GM12878 (cell line): Measurements from ENCODE around the gene MAN1A1. TPM values are rescaled to one million over a fixed set of nuclear protein-coding genes. Genes with fewer than 3 reads are reported as not detected.
A peak's percentile ranks its signal among the peaks of the same experiment; 100 is the strongest.

Experiments used
- CHD2 ChIP-seq: IDR thresholded peaks from 2 replicates; pipeline ENCODE4 v1.6.1; 2011; ENCODE audit warnings: low read depth, low read length, improper control_type of control experiment, borderline replicate concordance
- CREM ChIP-seq: IDR thresholded peaks from 2 replicates; pipeline ENCODE4 v1.6.1; 2014; ENCODE audit warnings: antibody characterized with exemption, low read depth
- HDAC6 ChIP-seq: fragments of 200-600 bp; sonication (generic); IDR thresholded peaks from one replicate; pipeline ENCODE4 v1.8.0; 2017; ENCODE audit warnings: antibody characterized with exemption; ENCODE audit not compliant: unreplicated experiment
- NR2C2 ChIP-seq: IDR thresholded peaks from 2 replicates; pipeline ENCODE4 v1.6.1; 2011; ENCODE audit warnings: borderline replicate concordance, low read depth; ENCODE audit not compliant: control insufficient read depth, insufficient read length
- SIN3A ChIP-seq: IDR thresholded peaks from 2 replicates; pipeline ENCODE4 v1.6.1; 2012; ENCODE audit warnings: low read depth, low read length, improper control_type of control experiment
- SUPT20H ChIP-seq: IDR thresholded peaks from 2 replicates; pipeline ENCODE4 v1.6.1; 2011; ENCODE audit warnings: low read depth, mild to moderate bottlenecking, low read length, moderate library complexity, borderline replicate concordance; ENCODE audit not compliant: control insufficient read depth
- SUZ12 ChIP-seq: fragments of 200-600 bp; sonication (generic); IDR thresholded peaks from one replicate; pipeline ENCODE4 v1.6.1; 2018; ENCODE audit warnings: antibody characterized with exemption, mild to moderate bottlenecking; ENCODE audit not compliant: unreplicated experiment
- ZBTB11 ChIP-seq: fragments of 450-650 bp; formaldehyde crosslinking; IDR thresholded peaks from 2 replicates; pipeline ENCODE4 v1.5.0; 2022; ENCODE audit warnings: mild to moderate bottlenecking, missing genetic modification characterization
- ZNF24 ChIP-seq: fragments of 450-650 bp; IDR thresholded peaks from 2 replicates; pipeline ENCODE4 v1.6.1; 2017; ENCODE audit warnings: antibody characterized with exemption, mild to moderate bottlenecking
- ZZZ3 ChIP-seq: IDR thresholded peaks from 2 replicates; pipeline ENCODE4 v1.6.1; 2011; ENCODE audit warnings: low read depth; ENCODE audit not compliant: control insufficient read depth, insufficient read length
- polyA plus RNA-seq, 11 experiments: library from polyadenylated mRNA; depleted of rRNA in 4 of 11; unstranded in 6 of 11; stranded (reverse) in 5 of 11; fragments of >200 nt; fragmentation: Nextera tagmentation in 4 of 11; fragmentation: Illumina TruSeq in 1 of 11; extraction: Ambion mirVana in 4 of 11; extraction: Trizol in 1 of 11; gene quantifications; 1 replicate in 1 of 11; 2 replicates in 10 of 11; pipeline versions ENCODE4 v1.2.1 to v1.2.3, GENCODE V29; 2011 to 2016; ENCODE audit warnings: inconsistent platforms in 2 of 11, missing spikeins in 2 of 11, low read depth in 1 of 11
- total RNA-seq, 4 experiments: library from RNA; depleted of rRNA in 3 of 4; stranded (reverse); fragments of >200 nt in 3 of 4; fragmentation: Illumina TruSeq in 1 of 4; extraction: Trizol in 1 of 4; gene quantifications; 2 replicates each; pipeline versions ENCODE4 v1.2.1 to v1.2.3, GENCODE V29; 2013 to 2021
- TF ChIP-seq, protein P1 (sequence below): IDR thresholded peaks from 2 replicates; pipeline ENCODE4 v1.6.1; 2012; ENCODE audit warnings: improper control_type of control experiment, low read depth, low read length; ENCODE audit not compliant: insufficient replicate concordance
- TF ChIP-seq, protein P2 (sequence below): fragments of 450-650 bp; IDR thresholded peaks from 2 replicates; pipeline ENCODE4 v1.6.1; 2016; ENCODE audit warnings: mild to moderate bottlenecking
- TF ChIP-seq, protein P3 (sequence below): fragments of 450-650 bp; IDR thresholded peaks from 2 replicates; pipeline ENCODE4 v1.6.1; 2016; ENCODE audit warnings: mild to moderate bottlenecking, moderate library complexity, borderline replicate concordance

Gene MAN1A1
- total and polyA plus RNA-seq, 10 of the 15 experiments (the other 5 are each of a cell fraction or from before 2014, with no cell fraction given): 5.4 to 28.1 (median 19.5) TPM

- TF ChIP-seq CREM (peak; percentile 81), ZBTB11 (CRISPR knock-in tag) (no peak), CHD2 (no peak), SUPT20H (no peak), NR2C2 (no peak), ZNF24 (no peak), HDAC6 (no peak), ZZZ3 (no peak), SUZ12 (no peak), SIN3A (no peak)
- TF ChIP-seq, protein P1, sequence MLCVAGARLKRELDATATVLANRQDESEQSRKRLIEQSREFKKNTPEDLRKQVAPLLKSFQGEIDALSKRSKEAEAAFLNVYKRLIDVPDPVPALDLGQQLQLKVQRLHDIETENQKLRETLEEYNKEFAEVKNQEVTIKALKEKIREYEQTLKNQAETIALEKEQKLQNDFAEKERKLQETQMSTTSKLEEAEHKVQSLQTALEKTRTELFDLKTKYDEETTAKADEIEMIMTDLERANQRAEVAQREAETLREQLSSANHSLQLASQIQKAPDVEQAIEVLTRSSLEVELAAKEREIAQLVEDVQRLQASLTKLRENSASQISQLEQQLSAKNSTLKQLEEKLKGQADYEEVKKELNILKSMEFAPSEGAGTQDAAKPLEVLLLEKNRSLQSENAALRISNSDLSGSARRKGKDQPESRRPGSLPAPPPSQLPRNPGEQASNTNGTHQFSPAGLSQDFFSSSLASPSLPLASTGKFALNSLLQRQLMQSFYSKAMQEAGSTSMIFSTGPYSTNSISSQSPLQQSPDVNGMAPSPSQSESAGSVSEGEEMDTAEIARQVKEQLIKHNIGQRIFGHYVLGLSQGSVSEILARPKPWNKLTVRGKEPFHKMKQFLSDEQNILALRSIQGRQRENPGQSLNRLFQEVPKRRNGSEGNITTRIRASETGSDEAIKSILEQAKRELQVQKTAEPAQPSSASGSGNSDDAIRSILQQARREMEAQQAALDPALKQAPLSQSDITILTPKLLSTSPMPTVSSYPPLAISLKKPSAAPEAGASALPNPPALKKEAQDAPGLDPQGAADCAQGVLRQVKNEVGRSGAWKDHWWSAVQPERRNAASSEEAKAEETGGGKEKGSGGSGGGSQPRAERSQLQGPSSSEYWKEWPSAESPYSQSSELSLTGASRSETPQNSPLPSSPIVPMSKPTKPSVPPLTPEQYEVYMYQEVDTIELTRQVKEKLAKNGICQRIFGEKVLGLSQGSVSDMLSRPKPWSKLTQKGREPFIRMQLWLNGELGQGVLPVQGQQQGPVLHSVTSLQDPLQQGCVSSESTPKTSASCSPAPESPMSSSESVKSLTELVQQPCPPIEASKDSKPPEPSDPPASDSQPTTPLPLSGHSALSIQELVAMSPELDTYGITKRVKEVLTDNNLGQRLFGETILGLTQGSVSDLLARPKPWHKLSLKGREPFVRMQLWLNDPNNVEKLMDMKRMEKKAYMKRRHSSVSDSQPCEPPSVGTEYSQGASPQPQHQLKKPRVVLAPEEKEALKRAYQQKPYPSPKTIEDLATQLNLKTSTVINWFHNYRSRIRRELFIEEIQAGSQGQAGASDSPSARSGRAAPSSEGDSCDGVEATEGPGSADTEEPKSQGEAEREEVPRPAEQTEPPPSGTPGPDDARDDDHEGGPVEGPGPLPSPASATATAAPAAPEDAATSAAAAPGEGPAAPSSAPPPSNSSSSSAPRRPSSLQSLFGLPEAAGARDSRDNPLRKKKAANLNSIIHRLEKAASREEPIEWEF: no peak
- TF ChIP-seq, protein P2, sequence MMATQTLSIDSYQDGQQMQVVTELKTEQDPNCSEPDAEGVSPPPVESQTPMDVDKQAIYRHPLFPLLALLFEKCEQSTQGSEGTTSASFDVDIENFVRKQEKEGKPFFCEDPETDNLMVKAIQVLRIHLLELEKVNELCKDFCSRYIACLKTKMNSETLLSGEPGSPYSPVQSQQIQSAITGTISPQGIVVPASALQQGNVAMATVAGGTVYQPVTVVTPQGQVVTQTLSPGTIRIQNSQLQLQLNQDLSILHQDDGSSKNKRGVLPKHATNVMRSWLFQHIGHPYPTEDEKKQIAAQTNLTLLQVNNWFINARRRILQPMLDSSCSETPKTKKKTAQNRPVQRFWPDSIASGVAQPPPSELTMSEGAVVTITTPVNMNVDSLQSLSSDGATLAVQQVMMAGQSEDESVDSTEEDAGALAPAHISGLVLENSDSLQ: peak; percentile 40; the same call in 1 of the 2 replicates
- TF ChIP-seq, protein P3, sequence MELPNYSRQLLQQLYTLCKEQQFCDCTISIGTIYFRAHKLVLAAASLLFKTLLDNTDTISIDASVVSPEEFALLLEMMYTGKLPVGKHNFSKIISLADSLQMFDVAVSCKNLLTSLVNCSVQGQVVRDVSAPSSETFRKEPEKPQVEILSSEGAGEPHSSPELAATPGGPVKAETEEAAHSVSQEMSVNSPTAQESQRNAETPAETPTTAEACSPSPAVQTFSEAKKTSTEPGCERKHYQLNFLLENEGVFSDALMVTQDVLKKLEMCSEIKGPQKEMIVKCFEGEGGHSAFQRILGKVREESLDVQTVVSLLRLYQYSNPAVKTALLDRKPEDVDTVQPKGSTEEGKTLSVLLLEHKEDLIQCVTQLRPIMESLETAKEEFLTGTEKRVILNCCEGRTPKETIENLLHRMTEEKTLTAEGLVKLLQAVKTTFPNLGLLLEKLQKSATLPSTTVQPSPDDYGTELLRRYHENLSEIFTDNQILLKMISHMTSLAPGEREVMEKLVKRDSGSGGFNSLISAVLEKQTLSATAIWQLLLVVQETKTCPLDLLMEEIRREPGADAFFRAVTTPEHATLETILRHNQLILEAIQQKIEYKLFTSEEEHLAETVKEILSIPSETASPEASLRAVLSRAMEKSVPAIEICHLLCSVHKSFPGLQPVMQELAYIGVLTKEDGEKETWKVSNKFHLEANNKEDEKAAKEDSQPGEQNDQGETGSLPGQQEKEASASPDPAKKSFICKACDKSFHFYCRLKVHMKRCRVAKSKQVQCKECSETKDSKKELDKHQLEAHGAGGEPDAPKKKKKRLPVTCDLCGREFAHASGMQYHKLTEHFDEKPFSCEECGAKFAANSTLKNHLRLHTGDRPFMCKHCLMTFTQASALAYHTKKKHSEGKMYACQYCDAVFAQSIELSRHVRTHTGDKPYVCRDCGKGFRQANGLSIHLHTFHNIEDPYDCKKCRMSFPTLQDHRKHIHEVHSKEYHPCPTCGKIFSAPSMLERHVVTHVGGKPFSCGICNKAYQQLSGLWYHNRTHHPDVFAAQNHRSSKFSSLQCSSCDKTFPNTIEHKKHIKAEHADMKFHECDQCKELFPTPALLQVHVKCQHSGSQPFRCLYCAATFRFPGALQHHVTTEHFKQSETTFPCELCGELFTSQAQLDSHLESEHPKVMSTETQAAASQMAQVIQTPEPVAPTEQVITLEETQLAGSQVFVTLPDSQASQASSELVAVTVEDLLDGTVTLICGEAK: no peak
Measured at GRCh38 chr6:119147101-119148053, 202.2 kb downstream of the MAN1A1 start (continued).
